Stimulated activated CD8-positive, alpha-beta memory T cell treated with anti-CD3 and anti-CD28 coated beads, Interleukin-7, amount 100 ng/mL, for 48 hours (primary cell): ENCODE measurements around the gene RRP12.
"Not testable (repeated sequence)": the region's sequence is repeated elsewhere in the genome, so short reads cannot be mapped to it uniquely, and the experiment has no call there.

Experiments
- DNase-seq, 2 donors: peaks; one replicate each; pipeline ENCODE4 v3.0.0-alpha.2; 2020; ENCODE audit warnings: low read depth in 1 of 2; ENCODE audit errors: extremely low read depth in 1 of 2

Gene RRP12

GRCh38 chr10:97372233-97372875 lies 28.8 kb downstream of the RRP12 start:
- DNase-seq = no peak

- no peak for DNase-seq
These were observed 29.4 kb downstream of the RRP12 start for GRCh38 chr10:97371696-97372095.

- no peak for DNase-seq
These were observed 34.0 kb downstream of the RRP12 start for GRCh38 chr10:97367126-97367649.

- no peak for DNase-seq
These were observed 34.6 kb downstream of the RRP12 start for GRCh38 chr10:97366572-97366971.

DNA sequence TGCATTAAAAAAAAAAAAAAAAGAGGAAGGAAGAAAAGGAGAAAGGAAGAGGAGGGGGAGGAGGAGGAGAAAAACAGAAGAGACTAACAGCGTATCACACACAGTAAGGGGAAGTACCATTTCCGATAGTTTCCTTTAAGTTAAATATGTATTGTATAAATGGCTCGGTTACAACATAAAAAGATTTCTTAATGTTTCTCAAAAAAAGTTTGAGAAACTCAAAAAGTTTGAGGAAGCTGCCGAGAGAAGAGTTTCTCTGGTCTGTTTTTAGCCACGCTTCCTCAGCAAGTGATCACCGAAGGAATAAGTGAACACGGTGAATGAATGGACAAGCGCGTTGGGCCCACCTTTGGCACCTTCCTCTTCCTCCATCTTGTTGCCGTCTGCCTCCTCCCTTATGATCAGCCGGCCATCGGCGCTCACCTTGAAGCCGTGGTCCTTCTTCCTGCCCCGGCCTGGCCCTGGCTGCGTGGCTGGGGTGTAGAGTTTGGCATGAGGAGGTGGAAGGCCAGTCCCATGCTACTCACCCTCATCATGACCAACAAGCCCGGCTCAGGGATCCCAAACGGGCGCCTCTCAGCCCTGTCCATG lies 35.3 kb downstream of the RRP12 start:
- no peak for DNase-seq

- DNase-seq = no peak
These were observed 38.1 kb downstream of the RRP12 start for GRCh38 chr10:97363071-97363470.

- DNase-seq = no peak
These were observed 38.7 kb downstream of the RRP12 start for GRCh38 chr10:97362310-97363033.

DNA sequence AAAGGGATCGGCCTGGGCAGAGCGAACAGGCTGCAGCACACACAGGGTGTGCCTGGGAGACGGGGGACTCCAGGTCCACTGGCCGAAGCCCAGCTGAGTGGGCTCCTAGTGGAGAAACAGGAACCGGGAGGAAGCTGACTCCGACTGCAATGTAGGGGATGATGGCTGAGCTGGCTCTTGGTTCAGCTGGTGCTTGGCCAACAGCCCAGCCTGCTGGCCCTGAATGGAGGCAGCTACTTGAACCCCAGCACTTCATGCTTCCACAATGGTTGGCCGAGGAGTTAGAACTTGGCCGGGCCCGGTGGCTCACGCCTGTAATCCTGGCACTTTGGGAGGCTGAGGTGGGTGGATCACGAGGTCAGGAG lies 39.6 kb downstream of the RRP12 start:
- DNase-seq = no peak

DNA sequence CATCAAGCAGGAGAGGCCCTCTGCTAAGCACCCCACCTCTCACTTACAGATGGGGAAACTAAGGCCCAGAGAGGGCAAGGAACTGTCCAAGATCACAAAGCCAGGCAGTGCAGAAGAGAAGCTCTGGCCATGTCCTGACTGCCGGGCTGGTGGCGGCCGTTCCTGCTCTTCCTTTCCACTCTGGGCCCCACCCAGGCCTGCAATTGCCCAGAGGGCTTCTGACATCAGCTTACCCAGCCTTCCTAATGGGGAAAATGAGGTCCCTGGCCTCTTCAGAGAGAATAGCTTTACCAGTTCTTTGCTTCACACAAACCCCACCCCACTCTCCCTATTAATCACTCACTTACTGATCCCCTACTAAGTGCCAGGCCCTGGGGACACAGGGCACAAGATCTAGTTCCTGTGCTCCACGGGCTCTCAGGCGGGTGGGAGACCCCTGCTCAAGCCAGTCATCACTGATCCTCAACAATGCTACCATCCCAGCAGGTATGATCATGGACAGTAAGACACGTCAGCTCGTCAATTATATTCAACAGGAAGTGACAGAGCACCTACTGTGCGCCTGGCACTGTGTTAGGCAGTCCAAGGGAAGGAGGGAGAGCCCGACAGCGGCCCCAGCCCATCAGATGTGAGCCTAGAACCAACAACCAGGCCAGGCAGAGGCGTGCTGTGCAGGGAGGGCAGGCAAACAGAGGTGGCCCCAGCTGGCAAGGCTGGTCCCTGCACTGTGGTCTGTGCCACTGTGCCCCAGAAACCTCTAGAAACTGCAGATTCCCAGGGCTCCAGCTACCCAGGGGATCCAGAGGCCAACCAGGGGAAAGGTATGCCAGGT lies 40.2 kb downstream of the RRP12 start:
- no peak for DNase-seq

DNA sequence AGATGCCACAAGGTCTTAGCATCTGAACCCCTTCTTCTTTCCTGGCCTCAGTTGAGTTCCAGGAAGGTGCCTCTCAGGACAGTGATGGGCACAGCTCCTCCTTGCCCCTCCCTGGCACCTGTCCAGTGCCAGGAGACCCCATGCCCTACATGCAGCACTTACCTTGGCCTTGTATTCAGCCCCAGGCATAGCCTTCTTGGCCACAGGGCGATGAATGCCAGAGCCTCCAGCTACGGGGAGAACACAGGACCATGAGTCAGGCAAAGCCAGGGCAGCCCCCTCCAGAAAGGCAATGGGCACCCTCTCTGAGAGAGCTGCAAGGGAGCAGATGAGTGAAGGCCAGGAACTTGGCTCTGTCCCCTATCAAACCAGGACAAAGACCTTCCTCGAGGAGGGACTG lies 42.4 kb downstream of the RRP12 start:
- no peak for DNase-seq

GRCh38 chr10:97358349-97358748 lies 42.8 kb downstream of the RRP12 start:
- no peak for DNase-seq

DNA sequence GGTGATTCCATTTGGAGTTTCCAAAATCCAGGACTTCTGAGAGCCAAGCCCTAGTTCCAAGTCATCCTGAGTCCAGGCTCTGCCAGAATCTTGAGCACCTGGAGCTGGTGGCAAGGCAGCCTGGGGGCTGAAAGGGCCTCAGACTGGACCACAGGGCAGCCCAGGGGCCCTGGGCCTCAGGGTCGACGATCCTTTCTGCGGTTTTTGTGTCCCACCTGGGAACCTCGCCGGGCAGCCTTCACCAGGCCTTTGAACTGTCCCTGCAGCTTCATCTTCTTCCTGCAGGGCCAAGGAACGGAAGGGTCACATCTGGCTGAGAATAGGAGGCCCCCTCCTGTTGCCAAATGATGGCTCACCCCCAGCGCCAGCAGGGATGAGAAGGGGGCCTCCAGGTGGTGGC lies 44.2 kb downstream of the RRP12 start:
- DNase-seq = no peak

- no peak for DNase-seq
These were observed 44.7 kb downstream of the RRP12 start for GRCh38 chr10:97356318-97356914.

DNA sequence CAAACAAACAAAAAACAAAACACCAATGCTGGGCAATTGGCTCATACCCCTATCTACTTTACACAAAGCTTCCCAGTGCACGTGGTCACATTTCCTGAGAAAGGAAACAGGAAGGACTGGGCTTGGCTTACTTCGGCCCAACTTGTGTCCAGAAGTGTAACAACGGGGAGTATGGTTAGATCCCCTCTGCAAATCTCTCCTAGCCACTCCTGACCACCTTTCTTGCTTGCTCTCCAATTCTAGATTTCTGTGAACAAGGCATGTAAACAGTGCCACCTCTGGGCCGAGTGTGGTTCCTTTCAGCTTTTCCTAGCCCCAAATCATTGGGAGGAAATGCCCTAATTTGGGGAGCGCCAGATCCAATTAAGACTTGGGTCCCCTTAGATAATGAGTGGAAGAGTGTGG lies 45.6 kb downstream of the RRP12 start:
- no peak for DNase-seq

DNA sequence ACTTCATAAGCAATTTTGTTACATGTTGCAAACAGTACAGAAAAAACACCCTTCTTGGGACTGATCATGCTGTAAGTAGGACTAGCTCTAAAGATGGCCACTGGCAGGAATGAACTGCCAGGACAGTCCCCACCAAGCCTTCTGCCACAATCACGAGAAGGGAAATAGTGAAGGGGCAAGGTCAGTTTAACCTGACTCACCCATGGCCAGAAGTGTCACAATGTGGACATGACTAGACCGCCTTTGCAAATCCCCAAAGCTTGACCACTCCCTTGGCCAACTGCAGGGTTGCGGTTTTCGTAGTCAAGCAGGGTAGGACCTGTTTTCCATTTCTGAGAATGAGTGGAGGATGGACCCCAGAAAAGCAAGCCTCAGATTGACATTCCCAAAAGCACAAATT lies 47.2 kb downstream of the RRP12 start:
- DNase-seq = no peak

- no peak for DNase-seq
These were observed 51.2 kb downstream of the RRP12 start for GRCh38 chr10:97349752-97350513.

DNA sequence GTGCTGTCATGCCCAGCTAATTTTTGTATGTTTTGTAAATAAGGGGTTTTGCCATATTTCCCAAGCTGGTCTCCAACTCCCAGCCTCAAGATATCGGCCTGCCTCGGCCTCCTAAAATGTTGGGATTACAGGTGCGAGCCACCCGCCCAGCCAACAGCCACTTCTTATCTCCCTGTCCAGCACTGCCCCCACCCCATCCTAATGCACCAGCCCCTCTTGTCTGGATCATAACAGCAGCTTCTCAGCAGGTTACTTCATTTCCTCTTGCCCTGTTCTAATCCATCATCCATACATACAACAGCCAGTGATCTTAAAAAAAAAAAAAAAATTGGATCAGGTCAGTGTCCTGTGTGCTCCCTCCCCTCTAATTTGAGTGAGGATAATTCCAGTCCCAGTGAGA lies 53.8 kb downstream of the RRP12 start:
- DNase-seq = no peak

DNA sequence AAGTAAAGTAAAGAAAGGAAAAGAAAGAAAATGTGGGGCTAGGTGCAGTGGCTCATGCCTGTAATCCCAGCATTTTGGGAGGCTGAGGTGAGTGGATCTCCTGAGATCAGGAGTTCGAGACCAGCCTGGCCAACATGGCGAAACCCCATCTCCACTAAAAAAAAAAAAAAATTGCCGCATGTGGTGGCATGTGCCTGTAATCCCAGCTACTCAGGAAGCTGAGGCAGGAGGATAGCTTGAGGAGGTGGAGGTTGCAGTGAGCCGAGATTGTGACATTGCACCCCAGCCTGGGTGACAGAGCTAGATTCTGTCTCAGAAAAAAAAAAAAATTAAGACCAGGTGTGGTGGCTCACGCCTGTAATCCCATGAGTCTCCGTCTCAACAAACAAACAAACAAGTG lies 57.5 kb downstream of the RRP12 start:
- DNase-seq = not testable (repeated sequence)

- DNase-seq = no peak
These were observed 59.7 kb downstream of the RRP12 start for GRCh38 chr10:97341416-97341815.

- DNase-seq = no peak
These were observed 63.1 kb downstream of the RRP12 start for GRCh38 chr10:97338041-97338440.
